Left colon (tissue), 2 donors: Measurements from ENCODE around the gene ST6GALNAC1. TPM values are rescaled to one million over a fixed set of nuclear protein-coding genes. Genes with fewer than 3 reads are reported as not detected.

Experiments
- ATAC-seq: fragments of 200-7000 bp; cut with Tn5 transposase; one replicate; pipeline ENCODE4 v1.9.1; 2020; ENCODE audit warnings: mild to moderate bottlenecking, moderate library complexity
- DNase-seq, 2 donors: peaks; one replicate each; pipeline ENCODE4 v3.0.0-alpha.2; 2020
- intact Hi-C, 2 donors: fragments of 100-400 bp; cut with DNase I in 1 of 2; cut with micrococcal nuclease in 1 of 2; formaldehyde crosslinking; loops; one replicate each; pipeline versions ENCODE4 v1.11.2 to v1.14.0; 2022; cut with DNase I, micrococcal nuclease
- total RNA-seq, 2 donors: library from RNA; stranded (reverse); fragmentation: NEBNext Ultra II Directional; extraction: Animal tissue kit (Norgen Biotek cat#: 25700); gene quantifications; one replicate each; pipeline ENCODE4 v1.2.1, GENCODE V29; 2021
- donor health status: DM: no; HTN: no; CAD: no.
- donor health status: DM: yes; HTN: yes; CAD: no.

Gene ST6GALNAC1
- total RNA-seq, 2 donors from 2014 or later = 322 to 434 TPM

- intact Hi-C loops = no loop called here
- ATAC-seq (peak; percentile 51), DNase-seq (no peak)
Measured at GRCh38 chr17:76679239-76679638, 35.7 kb upstream of the ST6GALNAC1 start.

- ATAC-seq = peak; percentile 86
- intact Hi-C loops = no loop called here
- DNase-seq = peak; percentile 74 to 75
Measured at GRCh38 chr17:76678330-76678729, 34.8 kb upstream of the ST6GALNAC1 start.

- ATAC-seq (no peak), DNase-seq (no peak)
- intact Hi-C loops = no loop called here
Measured at GRCh38 chr17:76677406-76677805, 33.8 kb upstream of the ST6GALNAC1 start.

GRCh38 chr17:76676629-76677028 lies 33.1 kb upstream of the ST6GALNAC1 start:
- DNase-seq = no peak
- no peak for ATAC-seq
- intact Hi-C loops = no loop called here

GRCh38 chr17:76675648-76676047 lies 32.1 kb upstream of the ST6GALNAC1 start:
- DNase-seq (no peak), ATAC-seq (no peak)
- intact Hi-C loops = no loop called here

- intact Hi-C loops = no loop called here
- ATAC-seq (no peak), DNase-seq (no peak)
Measured at GRCh38 chr17:76674600-76674999, 31.0 kb upstream of the ST6GALNAC1 start.

GRCh38 chr17:76673729-76674128 lies 30.2 kb upstream of the ST6GALNAC1 start:
- DNase-seq = no peak
- intact Hi-C loops = no loop called here
- no peak for ATAC-seq

GRCh38 chr17:76672892-76673291 lies 29.3 kb upstream of the ST6GALNAC1 start:
- intact Hi-C loops = no loop called here
- no peak for ATAC-seq
- DNase-seq = no peak

GRCh38 chr17:76672270-76672851 lies 28.8 kb upstream of the ST6GALNAC1 start:
- peak; percentile 47 for ATAC-seq
- intact Hi-C loops = no loop called here
- peak in 1 of 2 donors; percentile 59 for DNase-seq

- peak; percentile 0 for ATAC-seq
- intact Hi-C loops = no loop called here
- no peak for DNase-seq
Measured at GRCh38 chr17:76671912-76672262, 28.3 kb upstream of the ST6GALNAC1 start.

GRCh38 chr17:76671123-76671911 lies 27.8 kb upstream of the ST6GALNAC1 start:
- DNase-seq = peak; percentile 99 to 100
- intact Hi-C loops = no loop called here
- peak; percentile 86 for ATAC-seq

- DNase-seq (no peak), ATAC-seq (no peak)
- intact Hi-C loops = no loop called here
Measured at GRCh38 chr17:76670718-76671122, 27.2 kb upstream of the ST6GALNAC1 start.

GRCh38 chr17:76670020-76670717 lies 26.6 kb upstream of the ST6GALNAC1 start:
- DNase-seq = no peak
- ATAC-seq = peak; percentile 26
- intact Hi-C loops = no loop called here

- peak in 1 of 2 donors; percentile 18 for DNase-seq
Measured at GRCh38 chr17:76667786-76668453, 24.4 kb upstream of the ST6GALNAC1 start.

GRCh38 chr17:76667491-76667755 lies 23.9 kb upstream of the ST6GALNAC1 start:
- intact Hi-C loops = no loop called here
- DNase-seq (no peak), ATAC-seq (no peak)

More at GRCh38 chr17:76667786-76668453, 24.4 kb upstream of the ST6GALNAC1 start:
- intact Hi-C loops = no loop called here
- no peak for ATAC-seq

GRCh38 chr17:76660656-76661042 lies 17.1 kb upstream of the ST6GALNAC1 start:
- DNase-seq = peak in 1 of 2 donors; percentile 43
- intact Hi-C loops = no loop called here
- ATAC-seq = peak; percentile 30

- intact Hi-C loops = no loop called here
- DNase-seq (peak; percentile 69 to 80), ATAC-seq (peak; percentile 84)
Measured at GRCh38 chr17:76659928-76660655, 16.5 kb upstream of the ST6GALNAC1 start.

- ATAC-seq (peak; percentile 48), DNase-seq (peak; percentile 40 to 42)
- intact Hi-C loops = no loop called here
Measured at GRCh38 chr17:76658242-76658662, 14.7 kb upstream of the ST6GALNAC1 start.
